OCI-M2 (cell line): Measurements from ENCODE around the gene BTN1A1.
"Not testable (repeated sequence)": the region's sequence is repeated elsewhere in the genome, so short reads cannot be mapped to it uniquely, and the experiment has no call there.

Experiments used
- DNase-seq: peaks from one replicate; lab custom pipeline; 2025; ENCODE audit not compliant: unreplicated experiment; lab: John Stamatoyannopoulos, UW

BTN1A1 gene

DNA sequence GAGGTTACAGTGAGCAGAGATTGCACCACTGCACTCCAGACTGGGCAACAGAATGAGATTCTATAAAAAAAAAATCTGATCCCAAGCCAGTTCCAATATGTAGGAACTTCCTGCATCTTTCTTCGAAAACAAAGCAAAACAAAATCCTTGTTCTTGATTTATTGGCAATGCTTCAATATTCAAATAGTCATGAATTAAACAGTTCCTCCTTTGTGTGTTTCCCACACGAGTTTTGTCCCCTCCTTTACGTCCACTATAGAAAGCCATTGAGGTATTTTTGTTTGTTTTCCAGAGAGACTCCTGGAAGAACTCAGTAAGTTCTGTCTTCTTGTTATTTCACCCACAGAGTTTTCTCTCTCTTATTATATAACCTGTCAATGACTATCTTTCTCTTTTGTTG is 7.6 kb downstream of the BTN1A1 start:
- no peak for DNase-seq

DNA sequence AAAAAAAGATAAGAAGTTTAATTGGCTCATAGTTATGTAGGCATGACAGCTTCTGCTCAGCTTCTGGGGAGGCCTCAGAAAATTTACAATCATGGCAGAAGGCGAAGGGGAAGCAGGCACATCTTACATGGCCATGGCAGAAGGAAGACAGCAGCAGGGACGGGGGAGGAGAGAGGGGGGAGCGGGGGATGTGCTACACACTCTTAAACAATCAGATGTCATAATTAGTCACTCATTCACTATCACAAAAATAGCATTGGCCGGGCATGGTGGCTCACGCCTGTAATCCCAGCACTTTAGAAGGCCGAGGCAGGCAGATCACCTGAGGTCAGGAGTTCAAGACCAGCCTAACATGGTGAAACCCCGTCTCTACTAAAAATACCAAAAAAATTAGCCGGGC is 10.9 kb downstream of the BTN1A1 start:
- not testable (repeated sequence) for DNase-seq

DNA sequence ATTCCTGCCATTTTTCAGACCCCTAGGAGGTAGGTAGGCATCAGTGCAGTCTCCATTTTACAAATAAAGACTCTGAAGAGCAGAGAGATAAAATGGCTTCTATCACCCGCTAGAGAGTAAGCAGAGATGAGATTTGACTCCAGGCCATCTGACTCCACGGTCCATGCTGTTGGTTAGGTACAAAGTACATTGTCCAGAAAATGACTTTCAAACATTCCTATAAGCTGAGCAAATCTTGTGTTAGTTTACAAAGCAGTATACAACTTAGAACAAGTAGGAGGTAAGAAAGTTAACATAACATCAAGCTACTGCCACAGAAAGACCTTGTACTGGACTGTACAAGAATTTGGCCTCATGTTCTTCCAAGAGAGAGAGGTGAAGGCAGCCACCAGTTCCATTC is 14.9 kb downstream of the BTN1A1 start:
- DNase-seq: no peak

DNA sequence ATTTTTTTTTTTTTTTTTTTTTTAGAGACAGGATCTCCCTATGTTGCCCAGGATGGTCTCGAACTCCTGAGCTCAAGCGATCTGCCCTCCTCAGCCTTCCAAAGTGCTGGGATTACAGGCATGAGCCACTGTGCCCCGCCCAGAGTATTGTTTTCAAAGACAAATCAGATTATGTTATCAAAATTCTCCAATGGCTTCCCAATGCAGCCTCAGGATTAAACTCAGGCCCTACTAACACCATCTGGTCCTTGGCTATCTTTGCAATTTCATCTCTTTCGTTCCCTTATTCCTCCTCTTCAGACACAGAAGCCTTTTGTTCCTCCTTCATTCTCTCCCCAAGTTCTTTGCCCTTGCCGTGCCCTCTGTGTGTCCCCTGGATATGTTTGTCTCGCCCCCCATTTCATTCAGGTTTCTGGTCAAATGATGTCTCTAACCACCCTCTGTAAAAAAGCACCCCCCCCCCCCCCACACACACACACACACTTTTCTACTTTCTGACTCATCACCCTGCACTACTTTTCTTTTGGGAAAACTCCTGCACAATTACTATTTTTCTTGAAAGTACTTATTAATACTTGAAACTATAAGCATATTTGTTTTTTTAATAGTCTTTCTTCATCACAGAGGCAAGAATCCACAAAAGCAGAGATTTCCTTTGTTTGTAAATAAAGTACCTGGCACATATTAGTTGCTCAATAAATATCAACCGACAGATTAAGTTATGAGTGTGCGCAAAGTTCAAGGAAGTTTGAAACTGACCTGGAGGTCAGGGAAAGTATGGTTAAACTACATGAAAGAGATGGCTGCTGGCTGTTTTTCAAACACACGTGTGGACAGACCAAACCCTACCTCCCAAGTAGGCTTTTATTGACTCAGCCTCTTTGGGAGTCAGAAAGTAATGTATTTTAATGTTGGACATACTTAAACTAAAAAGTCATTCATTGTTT is 16.7 kb downstream of the BTN1A1 start:
- DNase-seq: no peak

DNA sequence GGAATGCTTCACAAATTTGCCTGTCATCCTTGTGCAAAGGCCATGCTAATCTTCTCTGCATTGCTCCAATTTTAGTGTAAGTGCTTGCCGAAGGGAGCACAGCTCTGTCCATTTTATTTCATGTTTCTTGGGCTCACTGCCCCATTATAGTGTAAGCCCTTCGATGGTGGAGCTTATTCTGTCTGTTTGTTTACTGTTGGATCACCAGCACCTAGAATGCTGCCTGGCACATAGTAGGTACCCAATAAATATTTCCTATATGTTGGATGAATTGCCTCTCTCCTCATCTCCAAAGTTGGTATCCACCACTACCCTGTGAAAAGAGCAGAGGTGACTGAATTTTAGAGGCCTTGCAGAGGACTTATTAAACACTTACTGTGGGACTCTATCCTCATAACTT is 19.3 kb downstream of the BTN1A1 start:
- DNase-seq: no peak

DNA sequence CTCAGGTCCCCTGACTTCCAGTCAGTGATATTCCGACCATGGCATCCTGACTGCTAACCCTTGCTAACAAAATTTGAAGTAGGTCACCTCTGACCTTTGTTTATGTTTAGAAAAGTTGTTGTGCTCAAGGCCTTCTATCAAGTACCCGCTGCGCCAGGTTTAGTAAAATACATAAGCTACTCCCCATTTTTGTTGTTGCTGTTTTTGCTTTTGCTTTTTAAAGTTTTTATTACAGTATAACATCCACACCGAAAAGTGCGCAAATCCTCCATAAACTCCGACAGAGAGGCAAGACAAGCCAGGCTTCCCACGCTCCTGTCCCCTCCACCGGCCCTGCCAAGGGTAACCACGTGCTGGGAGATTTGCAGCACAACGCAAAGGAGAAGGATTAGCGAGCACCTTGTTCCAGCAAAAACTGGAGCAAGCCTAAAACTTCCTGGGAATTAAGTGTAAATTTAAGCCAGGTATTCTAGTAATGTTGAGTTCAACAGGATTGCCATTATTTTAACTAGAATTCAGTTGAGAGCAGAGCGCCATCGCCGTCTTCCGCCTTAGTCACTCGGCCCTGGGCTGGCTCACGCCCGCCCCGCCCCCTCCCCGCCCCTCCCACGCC is 20.2 kb downstream of the BTN1A1 start:
- DNase-seq: no peak

DNA sequence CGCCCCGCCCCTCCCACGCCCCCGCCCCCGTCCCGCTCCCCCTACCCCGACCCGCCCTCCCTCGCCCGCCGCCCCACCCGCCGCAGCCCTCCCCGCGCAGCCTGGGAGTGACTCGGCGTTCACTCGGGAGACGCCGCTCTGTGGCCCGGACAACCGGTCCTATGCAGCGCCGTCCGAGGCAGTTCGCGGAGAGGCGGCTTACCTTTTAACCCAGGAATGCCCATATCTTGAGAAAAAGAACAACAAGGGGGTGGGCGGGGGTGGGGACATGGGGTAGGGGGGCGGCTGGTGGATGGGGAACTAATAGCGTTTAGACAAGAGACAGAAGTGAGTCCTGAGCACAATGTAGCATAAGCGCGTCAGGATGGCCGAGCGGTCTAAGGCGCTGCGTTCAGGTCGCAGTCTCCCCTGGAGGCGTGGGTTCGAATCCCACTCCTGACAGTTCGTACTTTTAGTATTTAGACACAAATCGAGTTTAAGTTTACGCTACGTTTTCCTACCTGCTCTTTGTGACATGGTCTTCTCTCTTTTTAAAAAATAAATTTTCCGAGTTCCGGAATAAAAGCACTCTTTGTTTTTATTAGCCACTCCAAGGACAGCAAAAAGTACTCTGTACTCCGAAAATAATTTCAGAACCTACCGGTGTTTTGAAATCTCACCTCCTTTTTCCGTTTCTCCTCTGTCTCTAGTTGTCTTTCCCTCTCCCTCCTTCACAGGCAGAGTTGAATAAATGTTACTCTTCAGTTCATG is 20.9 kb downstream of the BTN1A1 start:
- DNase-seq: peak; percentile 67

DNA sequence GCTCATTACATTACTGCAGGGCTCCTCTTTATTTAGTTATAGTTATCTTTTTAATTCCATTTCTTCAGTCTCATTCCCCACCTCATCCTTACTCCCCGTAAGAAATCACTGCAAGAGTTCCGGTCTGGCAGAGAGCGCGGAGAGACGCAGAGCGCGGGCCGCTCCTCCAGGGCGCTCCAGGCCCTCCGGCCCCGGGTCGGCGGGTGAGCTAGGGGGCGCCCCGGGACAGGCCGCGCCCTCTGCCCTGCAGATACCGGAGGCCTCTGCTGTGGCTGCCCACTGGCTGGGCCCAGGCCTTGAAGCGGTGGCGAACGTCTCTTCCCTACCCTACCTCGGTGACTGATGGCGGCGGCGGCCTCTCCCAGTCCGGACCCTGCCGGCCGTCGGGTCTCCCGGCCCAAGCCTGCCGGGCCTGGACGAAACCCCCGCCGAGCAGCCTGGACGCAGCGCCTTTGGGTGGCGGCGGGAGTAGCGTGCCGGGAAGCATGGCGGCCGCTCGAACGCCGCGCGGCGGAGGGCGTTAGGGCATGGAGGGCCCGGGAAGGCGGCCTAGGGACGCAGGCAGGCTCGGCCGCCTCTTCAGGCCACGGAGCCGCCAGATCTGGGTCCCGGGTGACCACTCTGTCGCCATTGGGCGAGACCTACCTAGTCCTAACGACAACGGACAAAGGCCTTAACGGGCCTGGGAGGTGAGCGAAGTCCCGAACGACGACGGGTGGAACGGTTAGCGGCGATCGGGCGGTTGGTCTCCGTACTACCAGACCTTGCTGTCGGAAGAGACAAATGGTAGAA is 21.7 kb downstream of the BTN1A1 start:
- no peak for DNase-seq

DNA sequence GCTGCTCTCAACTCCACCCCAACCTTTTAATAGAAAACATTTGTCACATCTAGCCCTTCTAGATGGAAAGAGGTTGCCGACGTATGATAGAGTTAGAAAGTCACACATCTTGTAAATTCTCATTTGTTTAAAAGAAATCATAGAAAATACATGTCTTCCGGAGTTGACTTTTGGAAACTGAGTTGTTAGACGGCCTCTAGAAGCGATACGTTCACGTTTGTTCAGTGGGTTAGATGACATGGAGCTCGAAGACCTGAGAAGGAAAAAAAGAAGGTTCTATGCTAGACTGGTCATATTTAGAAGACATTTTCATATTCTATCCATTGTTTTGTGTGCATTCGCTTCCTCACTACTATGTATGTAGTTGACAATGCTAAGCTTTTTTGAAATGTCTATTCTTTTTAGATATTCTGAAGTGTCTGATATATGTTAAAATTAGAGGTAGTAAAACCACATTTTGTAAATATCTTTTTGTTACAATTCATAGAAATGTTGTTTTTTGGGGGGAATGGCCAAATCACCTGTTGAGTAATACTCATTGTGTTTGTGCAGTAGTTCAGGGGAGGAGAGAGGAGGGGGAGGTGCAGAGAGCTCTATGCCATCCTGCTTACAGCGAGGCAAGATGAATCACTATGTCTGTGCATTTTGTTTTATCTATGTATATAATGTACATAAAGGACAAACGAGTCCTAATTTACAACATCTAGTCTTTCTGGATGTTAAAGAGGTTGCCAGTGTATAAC is 22.6 kb downstream of the BTN1A1 start:
- DNase-seq: not testable (repeated sequence)

DNA sequence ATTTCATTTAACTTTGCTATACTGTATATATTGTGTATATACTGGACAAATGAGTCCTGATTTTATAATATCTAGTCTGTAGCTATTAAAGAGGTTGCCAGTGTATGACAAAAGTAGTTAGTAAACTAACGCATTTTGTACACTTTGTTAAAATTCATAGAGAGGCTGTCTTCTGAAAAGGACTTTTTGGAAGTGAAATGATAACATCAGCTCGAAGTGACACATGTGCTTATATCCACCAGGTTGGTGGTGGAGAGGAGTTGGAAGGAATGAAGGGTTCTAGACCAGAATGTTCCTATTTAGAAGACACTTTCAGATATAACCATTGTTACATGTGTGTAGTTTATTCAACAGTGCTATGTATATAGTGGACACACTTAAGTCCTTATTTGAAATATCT is 24.2 kb downstream of the BTN1A1 start:
- DNase-seq: not testable (repeated sequence)

DNA sequence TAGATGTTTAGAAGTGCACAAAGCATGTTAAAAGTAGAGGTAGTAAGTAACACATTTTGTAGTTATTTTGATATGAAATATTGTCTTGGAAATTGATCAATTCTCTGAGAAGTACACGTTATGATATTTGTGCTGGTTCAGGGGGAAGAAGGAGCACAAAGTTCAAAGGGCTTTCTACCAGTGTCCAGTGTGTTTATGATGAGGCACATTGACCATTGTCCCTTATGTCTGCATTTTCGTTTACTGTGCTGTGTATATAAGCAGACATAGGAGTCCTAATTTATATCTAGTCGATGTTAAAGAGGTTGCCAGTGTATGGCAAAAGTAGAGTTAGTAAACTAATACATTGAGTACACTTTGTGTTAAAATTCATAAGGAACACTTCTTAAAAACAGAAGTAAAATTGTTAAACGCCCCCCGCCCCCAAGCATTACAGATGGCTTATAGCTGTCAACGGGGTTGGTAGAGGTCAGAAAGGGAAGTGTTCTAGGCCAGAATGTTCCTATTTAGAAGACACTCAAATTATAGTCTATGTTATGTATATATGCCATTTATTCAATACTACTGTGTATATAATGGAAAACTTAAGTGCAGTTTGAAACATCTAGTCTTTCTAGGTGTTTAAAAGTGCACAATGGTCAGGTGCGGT is 24.7 kb downstream of the BTN1A1 start:
- no peak for DNase-seq

DNA sequence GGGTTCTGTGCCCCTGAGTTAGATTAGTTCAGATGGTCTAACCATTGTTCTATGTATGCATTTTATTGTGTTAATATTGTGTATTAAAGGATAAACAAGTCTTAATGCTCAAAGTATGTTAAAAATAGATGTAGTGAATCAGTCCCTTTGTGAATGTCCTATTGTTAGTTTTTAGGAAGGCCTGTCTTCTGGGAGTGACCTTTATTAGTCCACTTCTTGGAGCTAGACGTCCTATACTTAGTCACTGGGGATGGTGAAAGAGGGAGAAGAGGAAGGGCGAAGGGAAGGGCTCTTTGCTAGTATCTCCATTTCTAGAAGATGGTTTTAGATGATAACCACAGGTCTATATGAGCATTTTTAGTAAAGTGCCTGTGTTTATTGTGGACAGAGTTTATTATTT is 25.7 kb downstream of the BTN1A1 start:
- DNase-seq: no peak

DNA sequence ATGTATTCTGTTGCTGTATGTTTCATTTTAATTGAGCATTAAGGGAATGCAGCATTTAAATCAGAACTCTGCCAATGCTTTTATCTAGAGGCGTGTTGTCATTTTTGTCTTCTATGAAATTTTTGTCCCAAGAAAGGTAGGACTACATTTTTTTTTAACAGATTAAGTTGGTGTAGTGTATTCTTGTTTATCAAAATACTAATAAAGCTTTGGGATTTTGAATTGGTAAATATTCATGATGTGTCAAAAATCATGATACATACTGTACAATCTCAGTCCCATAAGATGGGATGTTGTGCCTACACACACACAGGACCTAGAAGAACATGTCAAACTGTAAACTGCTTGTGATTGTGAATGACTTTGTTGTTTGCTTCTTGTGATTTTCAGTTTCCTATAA is 26.8 kb downstream of the BTN1A1 start:
- DNase-seq: no peak

DNA sequence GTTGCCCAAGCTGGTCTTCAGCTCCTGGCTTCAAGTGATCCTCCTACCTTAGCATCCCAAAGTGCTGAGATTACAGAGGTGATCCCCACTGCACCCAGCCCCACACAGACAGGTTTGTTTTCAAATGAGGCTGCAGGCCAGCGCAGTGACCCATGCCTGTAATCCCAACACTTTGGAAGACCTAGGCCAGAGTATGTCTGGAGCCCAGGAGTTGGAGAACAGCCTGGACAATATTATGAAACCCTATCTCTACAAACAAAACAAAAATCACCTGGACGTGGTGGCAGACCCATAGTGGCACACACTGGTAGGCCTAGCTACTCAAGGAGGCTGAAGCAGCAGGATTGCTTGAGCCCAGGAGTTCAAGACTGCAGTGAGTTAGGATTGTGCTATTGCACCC is 30.1 kb downstream of the BTN1A1 start:
- no peak for DNase-seq

DNA sequence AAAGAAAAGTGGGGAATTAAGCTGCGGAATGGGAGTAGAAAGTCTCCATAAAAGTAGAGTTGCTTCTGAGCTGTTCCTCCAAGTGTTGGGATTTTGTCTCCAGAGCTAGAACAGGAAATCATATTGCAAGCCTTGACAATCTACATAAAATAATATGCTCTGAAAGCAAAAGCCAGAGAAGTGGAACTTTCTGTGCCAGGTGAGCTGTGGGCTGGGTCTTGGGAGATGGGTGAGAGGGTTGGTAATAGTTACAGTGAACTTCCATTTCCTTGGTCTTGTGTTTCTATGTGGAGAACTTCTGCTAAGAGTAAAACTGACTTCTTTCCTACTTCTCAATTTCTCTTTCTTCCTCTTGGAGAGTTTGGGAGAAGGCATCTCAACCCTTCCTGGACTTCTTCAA is 31.8 kb downstream of the BTN1A1 start:
- no peak for DNase-seq

DNA sequence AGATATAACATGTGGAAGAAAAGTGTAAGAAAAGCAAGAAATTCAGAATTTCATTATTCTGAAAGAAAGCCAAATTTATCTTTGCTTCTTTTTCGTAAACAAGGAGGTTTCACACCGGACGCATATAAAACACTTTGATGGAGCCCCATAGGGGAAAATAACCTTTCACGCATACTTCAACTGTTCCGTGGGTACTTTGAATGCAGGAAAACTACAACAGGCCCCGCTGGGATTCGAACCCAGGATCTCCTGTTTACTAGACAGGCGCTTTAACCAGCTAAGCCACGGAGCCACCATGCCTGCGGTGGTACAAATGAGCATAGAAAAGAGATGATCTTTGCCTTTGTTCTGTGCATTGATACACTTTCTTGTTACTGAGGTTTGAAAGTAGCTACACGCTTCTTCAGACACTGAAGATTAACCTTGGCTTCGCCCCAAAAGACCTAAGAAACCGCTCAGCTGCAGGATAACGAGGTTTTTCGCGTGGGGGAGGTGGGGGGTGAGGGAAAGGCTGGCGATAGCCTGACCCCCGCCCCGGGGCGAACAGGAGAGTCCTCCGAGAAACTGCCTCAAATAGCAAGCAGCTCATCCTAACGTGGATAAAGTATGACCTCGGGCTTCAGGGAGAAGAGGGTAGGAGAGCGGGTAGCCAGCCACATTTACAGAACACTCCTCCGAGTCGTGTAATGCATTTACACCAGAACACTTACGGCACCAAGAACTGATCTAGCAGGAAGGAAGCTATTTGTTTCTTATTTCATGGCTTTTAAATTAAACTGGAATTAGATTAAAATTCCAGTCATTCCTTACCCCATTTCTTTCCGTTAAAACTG is 32.8 kb downstream of the BTN1A1 start:
- DNase-seq: peak; percentile 98

DNA sequence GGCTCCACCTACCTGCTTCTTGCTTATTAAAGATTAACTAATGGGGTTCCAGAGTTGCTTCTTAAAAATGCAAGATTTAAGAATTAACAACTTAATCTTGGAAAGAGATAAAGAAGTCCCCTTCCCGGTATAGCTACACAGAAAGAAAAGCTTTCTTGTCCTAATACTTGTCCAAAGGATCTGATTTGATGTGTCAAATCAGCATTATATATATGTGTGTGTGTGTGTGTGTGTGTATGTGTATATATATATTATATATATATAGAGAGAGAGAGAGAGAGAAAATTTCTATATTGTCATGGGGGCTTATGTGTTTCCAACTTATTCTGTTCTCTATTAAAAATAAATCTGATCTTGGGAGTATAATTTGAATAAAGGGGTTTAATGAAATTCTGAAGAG is 33.4 kb downstream of the BTN1A1 start:
- DNase-seq: no peak

DNA sequence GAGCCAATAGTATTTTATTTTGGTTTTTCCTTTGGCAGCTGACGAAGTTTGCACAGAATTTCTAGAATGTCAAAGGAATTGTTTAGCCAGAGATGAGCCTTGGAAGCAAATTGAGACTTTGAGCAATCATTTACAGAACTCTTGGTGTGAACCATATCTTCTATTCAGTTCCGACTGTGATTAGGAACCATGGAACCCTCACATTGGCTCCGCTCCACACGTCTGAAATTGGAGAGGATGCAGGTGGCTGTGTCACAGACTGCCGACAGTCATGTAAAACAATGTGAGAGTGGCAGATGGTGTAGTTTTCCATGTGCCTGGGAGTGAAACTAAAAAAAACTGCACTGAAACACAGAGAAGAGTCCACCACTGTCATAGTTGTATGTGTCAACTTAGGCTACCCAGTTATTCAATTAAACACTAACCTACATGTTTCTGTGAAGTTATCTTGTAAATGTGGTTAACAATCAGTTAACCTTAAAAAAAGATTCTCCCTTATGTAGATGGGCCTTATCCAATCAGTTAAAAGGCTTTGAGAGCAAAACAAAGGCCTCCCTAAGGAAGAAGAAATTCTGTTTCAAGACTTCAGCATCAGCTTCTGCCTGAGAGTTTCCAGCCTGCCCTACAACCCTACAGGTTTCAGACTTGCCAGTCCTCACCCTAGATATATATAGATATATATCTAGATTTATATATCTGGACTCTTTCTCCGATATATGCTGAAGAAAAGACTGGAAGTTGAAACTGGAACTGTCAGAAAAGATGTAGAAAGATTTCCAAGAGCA is 34.8 kb downstream of the BTN1A1 start:
- no peak for DNase-seq
